Brain microvascular endothelial cell (primary cell): ENCODE measurements around the gene CLDN9.

Experiments used
- DNase-seq: peaks from one replicate; pipeline ENCODE4 v3.0.0-alpha.2; 2020
- H3K27ac ChIP-seq: fragments of 250-450 bp; sonication (Bioruptor Pico); 2 replicates; pipeline ENCODE4 v1.5.1; 2020; ENCODE audit warnings: mild to moderate bottlenecking, moderate library complexity
- H3K27me3 ChIP-seq: fragments of 250-450 bp; sonication (Bioruptor Pico); replicated peaks from 2 replicates; pipeline ENCODE4 v1.5.1; 2020; ENCODE audit warnings: mild to moderate bottlenecking
- H3K36me3 ChIP-seq: fragments of 250-450 bp; sonication (Bioruptor Pico); replicated peaks from 2 replicates; pipeline ENCODE4 v1.5.1; 2020; ENCODE audit warnings: mild to moderate bottlenecking
- H3K4me3 ChIP-seq: 2 replicates; pipeline ENCODE4 v1.5.1; 2011; ENCODE audit warnings: low read depth, mild to moderate bottlenecking, control low read depth, low read length, moderate library complexity
- in situ Hi-C: cut with HindIII; loops from 2 replicates; pipeline ENCODE4 v1.10.0; 2017; ENCODE audit warnings: low sequenced_read_pairs, low pct_ligation_motif_present
- TF ChIP-seq, protein P1 (sequence below): IDR thresholded peaks from 2 replicates; pipeline ENCODE4 v1.5.1; 2011; ENCODE audit warnings: low read depth, mild to moderate bottlenecking, moderate library complexity, low read length, control low read depth, inconsistent platforms; ENCODE audit errors: missing control alignments

CLDN9 gene

DNA sequence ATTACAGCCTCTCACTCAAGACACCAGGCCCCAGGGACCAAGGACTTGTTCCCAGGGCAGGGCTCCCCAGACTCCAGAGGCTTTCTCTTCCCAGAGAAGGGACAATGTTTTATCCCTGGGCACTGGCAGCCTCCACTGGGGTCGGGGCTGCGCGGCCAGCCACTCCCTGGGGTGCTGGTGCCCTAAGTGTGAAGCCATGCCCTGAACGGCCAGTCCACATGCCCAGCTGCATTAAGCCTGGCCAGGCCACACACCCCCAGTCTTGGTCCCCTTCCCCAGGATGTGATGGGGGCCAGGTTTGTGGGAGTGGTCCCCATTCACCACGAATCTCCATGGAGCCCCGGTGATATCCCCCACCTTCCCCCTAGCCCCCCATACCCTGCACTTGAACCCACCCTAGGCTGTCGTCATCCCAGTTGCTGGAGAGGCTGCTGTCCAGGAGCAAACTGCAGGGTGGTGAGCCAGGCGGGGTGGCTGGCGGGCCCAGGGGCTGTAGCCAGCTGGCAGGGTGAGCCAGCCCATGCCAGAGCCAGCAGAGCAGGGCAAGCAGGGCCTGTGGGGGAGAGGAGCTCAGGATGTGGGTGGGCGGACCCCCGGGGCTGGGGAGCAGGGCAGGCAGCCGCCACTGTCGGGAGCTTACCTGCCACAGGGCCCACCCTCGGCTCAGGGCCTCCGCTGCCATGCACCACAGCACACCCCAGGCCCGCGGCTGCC lies 39.0 kb upstream of the CLDN9 start:
- Histone ChIP-seq H3K4me3 (no peak overlapping the region), H3K36me3 (no peaks in the 10 kb centered on the region), H3K27me3 (no peaks in the 10 kb centered on the region), H3K27ac (no peak overlapping the region)
- no peak for DNase-seq
- in situ Hi-C loops = no loop called here
- TF ChIP-seq, protein P1, sequence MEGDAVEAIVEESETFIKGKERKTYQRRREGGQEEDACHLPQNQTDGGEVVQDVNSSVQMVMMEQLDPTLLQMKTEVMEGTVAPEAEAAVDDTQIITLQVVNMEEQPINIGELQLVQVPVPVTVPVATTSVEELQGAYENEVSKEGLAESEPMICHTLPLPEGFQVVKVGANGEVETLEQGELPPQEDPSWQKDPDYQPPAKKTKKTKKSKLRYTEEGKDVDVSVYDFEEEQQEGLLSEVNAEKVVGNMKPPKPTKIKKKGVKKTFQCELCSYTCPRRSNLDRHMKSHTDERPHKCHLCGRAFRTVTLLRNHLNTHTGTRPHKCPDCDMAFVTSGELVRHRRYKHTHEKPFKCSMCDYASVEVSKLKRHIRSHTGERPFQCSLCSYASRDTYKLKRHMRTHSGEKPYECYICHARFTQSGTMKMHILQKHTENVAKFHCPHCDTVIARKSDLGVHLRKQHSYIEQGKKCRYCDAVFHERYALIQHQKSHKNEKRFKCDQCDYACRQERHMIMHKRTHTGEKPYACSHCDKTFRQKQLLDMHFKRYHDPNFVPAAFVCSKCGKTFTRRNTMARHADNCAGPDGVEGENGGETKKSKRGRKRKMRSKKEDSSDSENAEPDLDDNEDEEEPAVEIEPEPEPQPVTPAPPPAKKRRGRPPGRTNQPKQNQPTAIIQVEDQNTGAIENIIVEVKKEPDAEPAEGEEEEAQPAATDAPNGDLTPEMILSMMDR = no peak

DNA sequence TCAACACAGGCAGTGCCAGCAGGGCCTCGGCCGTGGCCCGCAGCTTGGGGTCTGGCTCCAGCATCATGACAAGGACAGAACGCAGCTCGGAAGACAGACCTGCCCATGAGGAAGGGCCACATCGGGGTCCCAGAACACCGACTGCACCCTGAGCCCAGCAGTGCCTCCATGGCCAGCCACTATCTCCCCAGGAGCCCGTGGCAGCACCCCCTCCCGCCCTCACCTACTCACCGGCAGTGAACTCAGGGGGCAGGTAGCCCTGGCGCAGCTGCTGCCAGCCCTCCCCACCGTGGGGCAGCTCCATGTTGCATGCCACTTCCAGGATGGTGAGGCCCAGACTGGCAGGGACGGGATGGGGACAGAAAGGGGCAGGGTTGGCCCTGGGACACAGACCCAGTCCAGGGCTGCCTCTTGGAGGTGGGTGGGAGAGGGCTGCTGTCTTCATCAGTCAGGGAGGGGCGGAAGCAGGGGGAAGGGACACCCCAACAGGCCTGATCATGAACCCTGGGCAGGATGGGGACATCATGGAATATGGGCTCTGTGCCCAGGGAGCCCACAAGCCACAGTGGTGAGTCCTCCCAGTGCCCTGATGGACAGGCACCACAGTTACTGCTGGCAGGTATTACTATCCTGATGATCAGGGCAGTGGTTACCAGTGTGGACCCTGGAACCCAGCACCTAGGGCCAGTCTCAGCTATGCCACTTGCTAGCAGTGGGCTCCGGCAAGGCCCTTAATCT lies 38.2 kb upstream of the CLDN9 start:
- no peaks in the 10 kb centered on the region for H3K36me3 ChIP-seq
- no peak overlapping the region for H3K4me3 ChIP-seq
- no peaks in the 10 kb centered on the region for H3K27me3 ChIP-seq
- TF ChIP-seq, protein P1 = no peak
- DNase-seq = no peak
- H3K27ac ChIP-seq = no peak overlapping the region
- in situ Hi-C loops = no loop called here

DNA sequence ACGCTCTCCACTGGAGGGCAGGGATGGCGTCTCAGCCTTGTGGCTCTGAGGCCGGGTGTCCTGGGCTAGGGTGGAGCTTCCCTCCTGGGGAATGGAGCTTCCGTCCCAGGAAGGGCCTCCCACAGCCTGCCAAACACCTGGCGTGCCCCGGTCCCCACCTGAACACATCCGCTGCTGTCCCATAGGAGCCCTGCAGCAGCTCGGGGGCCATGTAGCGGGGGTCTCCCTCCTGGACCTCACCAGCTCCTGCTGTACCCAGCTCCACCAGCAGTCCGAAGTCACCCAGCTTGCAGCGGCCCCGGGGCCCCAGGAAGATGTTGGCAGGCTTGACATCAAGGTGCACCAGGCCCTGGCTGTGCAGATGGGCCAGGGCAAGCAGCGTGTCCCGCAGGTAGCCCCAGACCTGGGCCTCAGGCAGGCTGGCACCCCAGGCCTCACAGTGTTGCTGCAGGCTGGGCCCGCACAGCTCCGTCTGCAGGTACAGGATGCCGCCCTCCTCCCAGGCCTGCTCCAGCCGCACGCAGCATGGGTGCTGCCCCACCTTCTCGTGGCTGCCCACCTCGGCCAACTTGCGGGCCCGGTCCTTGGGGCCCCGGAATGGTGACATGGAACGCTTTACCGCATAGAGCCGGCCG lies 37.4 kb upstream of the CLDN9 start:
- Histone ChIP-seq H3K4me3 (no peak overlapping the region), H3K27ac (no peak overlapping the region), H3K36me3 (no peaks in the 10 kb centered on the region), H3K27me3 (no peaks in the 10 kb centered on the region)
- TF ChIP-seq, protein P1 = no peak
- DNase-seq = no peak
- in situ Hi-C loops = no loop called here

DNA sequence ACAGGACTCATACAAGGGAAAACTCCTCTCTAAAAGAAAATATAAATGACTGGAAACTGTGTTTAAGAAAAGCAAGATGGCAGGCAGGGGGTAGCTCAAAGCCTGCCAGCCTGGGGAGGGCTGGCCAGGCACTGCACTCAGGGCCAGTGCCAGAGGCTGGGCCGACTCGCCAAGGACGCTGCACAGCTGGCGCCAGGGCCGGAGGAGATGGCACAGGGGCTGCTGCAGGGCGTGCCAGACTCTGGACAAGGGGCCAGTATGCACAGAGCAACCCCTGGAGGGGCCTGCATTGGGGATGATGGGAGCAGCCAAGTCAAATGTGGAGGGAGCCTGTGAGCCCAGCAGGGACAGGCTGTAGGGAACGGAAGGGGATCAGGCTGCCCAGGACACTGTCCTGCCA lies 36.5 kb upstream of the CLDN9 start:
- in situ Hi-C loops = no loop called here
- no peaks in the 10 kb centered on the region for H3K36me3 ChIP-seq

DNA sequence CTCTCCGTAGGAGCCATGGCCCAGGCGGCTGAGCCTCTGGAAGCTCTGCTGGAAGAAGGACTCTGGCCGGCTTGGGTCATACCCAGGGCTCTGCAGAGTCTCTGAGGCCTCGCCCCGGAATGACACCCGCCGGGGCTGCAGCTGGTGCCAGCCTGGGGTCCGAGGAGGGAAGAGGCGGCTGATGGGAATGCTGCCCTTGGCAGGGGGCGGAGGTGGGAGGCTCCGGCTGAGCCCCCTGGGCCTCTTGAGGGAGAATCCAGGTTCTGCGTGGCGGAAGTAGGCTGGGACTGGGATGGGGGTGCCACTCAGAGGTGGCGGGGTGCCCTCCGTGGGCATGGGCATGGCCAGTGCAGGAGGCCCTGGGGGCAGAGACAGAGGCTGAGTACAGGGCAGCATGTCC lies 36.0 kb upstream of the CLDN9 start:
- H3K27ac ChIP-seq = no peak overlapping the region
- in situ Hi-C loops = no loop called here
- no peak for DNase-seq
- H3K36me3 ChIP-seq = no peaks in the 10 kb centered on the region
- no peak overlapping the region for H3K4me3 ChIP-seq
- TF ChIP-seq, protein P1 = no peak
- H3K27me3 ChIP-seq = no peaks in the 10 kb centered on the region

More for the DNA sequence above, 36.5 kb upstream of the CLDN9 start:
- no peak for DNase-seq
- Histone ChIP-seq H3K4me3 (no peak overlapping the region), H3K27me3 (no peaks in the 10 kb centered on the region), H3K27ac (no peak overlapping the region)
- TF ChIP-seq, protein P1 = no peak
